Activated CD4-positive, alpha-beta T cell treated with anti-CD3 and anti-CD28 coated beads for 36 hours (primary cell): ENCODE measurements around the gene ATF6B. TPM values are rescaled to one million over a fixed set of nuclear protein-coding genes. Genes with fewer than 3 reads are reported as not detected.

Source experiments
- ATAC-seq: fragments of 200-7000 bp; cut with Tn5 transposase; one replicate; pipeline ENCODE4 v1.10.0; 2021; ENCODE audit warnings: mild to moderate bottlenecking, moderate library complexity
- CTCF ChIA-PET: fragments of 350-600 bp; sonication (Branson Sonifier 250); formaldehyde crosslinking; loops from one replicate; lab custom pipeline; 2021; ENCODE audit warnings: antibody characterized with exemption; lab: Charles Lee
- POLR2A ChIA-PET: fragments of 350-600 bp; sonication (Branson Sonifier 250); formaldehyde crosslinking; loops from one replicate; lab custom pipeline; 2021; ENCODE audit warnings: antibody characterized with exemption, inconsistent platforms; lab: Charles Lee
- DNase-seq: peaks from one replicate; pipeline ENCODE4 v3.0.0-alpha.2; 2020
- H3K27ac Mint-ChIP-seq: one replicate; pipeline ENCODE4 v1.8.0; 2021; ENCODE audit warnings: mixed read lengths
- H3K27me3 Mint-ChIP-seq: one replicate; pipeline ENCODE4 v1.8.0; 2021; ENCODE audit warnings: mixed read lengths
- H3K36me3 Mint-ChIP-seq: one replicate; pipeline ENCODE4 v1.8.0; 2021; ENCODE audit warnings: low read depth, mixed read lengths
- H3K4me1 Mint-ChIP-seq: one replicate; pipeline ENCODE4 v1.8.0; 2021; ENCODE audit warnings: mixed read lengths
- H3K4me3 Mint-ChIP-seq: one replicate; pipeline ENCODE4 v1.8.0; 2021; ENCODE audit warnings: mild to moderate bottlenecking, moderate library complexity, mixed read lengths
- H3K9me3 Mint-ChIP-seq: one replicate; pipeline ENCODE4 v1.8.0; 2021; ENCODE audit warnings: low read depth, mixed read lengths
- intact Hi-C, 2 experiments: fragments of 100-400 bp; cut with DNase I in 1 of 2; cut with micrococcal nuclease in 1 of 2; formaldehyde crosslinking; loops; one replicate each; pipeline versions ENCODE4 v1.14.2 to v1.15.1; 2022 to 2024; cut with DNase I, micrococcal nuclease
- total RNA-seq, 2 experiments: library from RNA; stranded (reverse); gene quantifications; one replicate each; pipeline ENCODE4 v1.2.3, GENCODE V29; 2021

The ATF6B gene
- total RNA-seq, 2 experiments from 2014 or later = 60.2 to 63.4 TPM

- intact Hi-C loops = loop anchor here (1.0 to 10.0 kb wide), 9 partner anchors 23 to 195 kb away; partner anchors contain the start of genes FKBPL (in 2 of the 2), AGPAT1 (in 1 of the 2) and SKIC2 (in 1 of the 2)
- DNase-seq (peak; percentile 88), ATAC-seq (peak; percentile 76)
- CTCF ChIA-PET = interaction anchor here (0.6 to 1.2 kb wide), 4 partner anchors 25 to 40 kb away, joined by 3 to 6 read pairs (median 3); no protein-coding TSS in a partner anchor
- H3K27ac Mint-ChIP-seq = peak within 1 kb of the TSS; percentile 92
- POLR2A ChIA-PET = no interaction called here
- peaks cover 19% of the 10 kb centered on the region for H3K36me3 Mint-ChIP-seq
- peaks cover 45% of the 10 kb centered on the region for H3K4me1 Mint-ChIP-seq
- H3K9me3 Mint-ChIP-seq = no peaks in the 10 kb centered on the region
- H3K27me3 Mint-ChIP-seq = peaks cover 11% of the 10 kb centered on the region
- peak within 1 kb of the TSS; percentile 91 for H3K4me3 Mint-ChIP-seq
Observed at GRCh38 chr6:32153564-32154513, 25.8 kb upstream of the ATF6B start, which contains the start of gene PPT2. PPT2 (plus strand) TSS chr6:32154141; CDS start chr6:32154595, 454 bp downstream.

- ChIA-PET POLR2A (no interaction called here), CTCF (interaction anchor here (1.2 to 1.3 kb wide), 4 partner anchors 21 to 92 kb away, joined by 3 to 5 read pairs (median 3); no protein-coding TSS in a partner anchor)
- ATAC-seq = no peak
- Mint-ChIP-seq H3K27me3 (peaks cover 16% of the 10 kb centered on the region), H3K4me3 (peak overlapping the region; percentile 91), H3K27ac (peak overlapping the region; percentile 32), H3K4me1 (peaks cover 54% of the 10 kb centered on the region), H3K36me3 (peaks cover 13% of the 10 kb centered on the region), H3K9me3 (no peaks in the 10 kb centered on the region)
- intact Hi-C loops = loop anchor here in 1 of 2 experiments (10.0 kb wide), 1 partner anchor 108 kb away; no protein-coding TSS in a partner anchor
- peak; percentile 24 for DNase-seq
Observed at GRCh38 chr6:32152769-32153563, 24.9 kb upstream of the ATF6B start.

GRCh38 chr6:32151863-32152768 is 24.1 kb upstream of the ATF6B start, which contains the start of gene PRRT1:
PRRT1 (minus strand) TSS chr6:32151939; CDS start chr6:32151827, 112 bp downstream.
- H3K4me3 Mint-ChIP-seq = peak within 1 kb of the TSS; percentile 16
- peaks cover 19% of the 10 kb centered on the region for H3K27me3 Mint-ChIP-seq
- ChIA-PET POLR2A (interaction anchor here (0.6 kb wide), 1 partner anchor 875 kb away, joined by 5 read pairs; no protein-coding TSS in a partner anchor), CTCF (interaction anchor here (1.2 to 1.4 kb wide), 5 partner anchors 21 to 93 kb away, joined by 3 to 5 read pairs (median 3); partner anchors contain the start of gene GPSM3)
- DNase-seq (no peak), ATAC-seq (no peak)
- H3K27ac Mint-ChIP-seq = no peak within 1 kb of the TSS
- intact Hi-C loops = loop anchor here in 1 of 2 experiments (10.0 kb wide), 1 partner anchor 107 kb away; no protein-coding TSS in a partner anchor
- peaks cover 54% of the 10 kb centered on the region for H3K4me1 Mint-ChIP-seq
- peaks cover 5% of the 10 kb centered on the region for H3K36me3 Mint-ChIP-seq
- no peaks in the 10 kb centered on the region for H3K9me3 Mint-ChIP-seq

- ATAC-seq (no peak), DNase-seq (peak; percentile 13)
- intact Hi-C loops = loop anchor here in 1 of 2 experiments (10.0 kb wide), 1 partner anchor 107 kb away; no protein-coding TSS in a partner anchor
- H3K4me1 Mint-ChIP-seq = peaks cover 54% of the 10 kb centered on the region
- peaks cover 19% of the 10 kb centered on the region for H3K27me3 Mint-ChIP-seq
- no peak overlapping the region for H3K27ac Mint-ChIP-seq
- no peaks in the 10 kb centered on the region for H3K9me3 Mint-ChIP-seq
- ChIA-PET CTCF (interaction anchor here (0.6 to 1.4 kb wide), 5 partner anchors 20 to 337 kb away, joined by 3 to 5 read pairs (median 3); partner anchors contain the start of gene GPSM3), POLR2A (interaction anchor here (0.6 kb wide), 1 partner anchor 876 kb away, joined by 5 read pairs; no protein-coding TSS in a partner anchor)
- peak overlapping the region; percentile 16 for H3K4me3 Mint-ChIP-seq
- H3K36me3 Mint-ChIP-seq = peaks cover 5% of the 10 kb centered on the region
Observed at GRCh38 chr6:32151181-32151862, 23.3 kb upstream of the ATF6B start.

- Mint-ChIP-seq H3K36me3 (no peaks in the 10 kb centered on the region), H3K9me3 (no peaks in the 10 kb centered on the region), H3K4me3 (no peak overlapping the region), H3K27me3 (peaks cover 19% of the 10 kb centered on the region), H3K27ac (no peak overlapping the region), H3K4me1 (peaks cover 49% of the 10 kb centered on the region)
- intact Hi-C loops = loop anchor here in 1 of 2 experiments (10.0 kb wide), 1 partner anchor 105 kb away; no protein-coding TSS in a partner anchor
- POLR2A ChIA-PET = no interaction called here
- CTCF ChIA-PET = interaction anchor here (0.5 to 1.6 kb wide), 3 partner anchors 18 to 217 kb away, joined by 3 to 6 read pairs (median 3); no protein-coding TSS in a partner anchor
- ATAC-seq (no peak), DNase-seq (no peak)
Observed at GRCh38 chr6:32149932-32150870, 22.2 kb upstream of the ATF6B start.

- Mint-ChIP-seq H3K4me1 (peaks cover 42% of the 10 kb centered on the region), H3K27ac (peak overlapping the region; percentile 0), H3K27me3 (peaks cover 19% of the 10 kb centered on the region), H3K36me3 (no peaks in the 10 kb centered on the region), H3K9me3 (no peaks in the 10 kb centered on the region), H3K4me3 (peak overlapping the region; percentile 67)
- POLR2A ChIA-PET = interaction anchor here (0.6 to 0.9 kb wide), 2 partner anchors 21 to 819 kb away, joined by 3 read pairs; partner anchors contain the start of gene ATF6B
- intact Hi-C loops = no loop called here
- ATAC-seq (peak; percentile 24), DNase-seq (peak; percentile 28)
- CTCF ChIA-PET = interaction anchor here (0.6 to 1.9 kb wide), 6 partner anchors 11 to 218 kb away, joined by 3 to 6 read pairs (median 4); partner anchors contain the start of gene FKBPL
Observed at GRCh38 chr6:32149092-32149755, 21.2 kb upstream of the ATF6B start.

GRCh38 chr6:32148289-32149091 is 20.4 kb upstream of the ATF6B start:
- intact Hi-C loops = loop anchor here in 1 of 2 experiments (1.0 kb wide), 2 partner anchors 18 to 47 kb away; partner anchors contain the start of gene FKBPL
- peaks cover 19% of the 10 kb centered on the region for H3K27me3 Mint-ChIP-seq
- peak; percentile 88 for DNase-seq
- H3K36me3 Mint-ChIP-seq = no peaks in the 10 kb centered on the region
- ATAC-seq = peak; percentile 88
- ChIA-PET CTCF (interaction anchor here (0.6 to 1.9 kb wide), 7 partner anchors 11 to 74 kb away, joined by 3 to 6 read pairs (median 5); partner anchors contain the start of gene FKBPL), POLR2A (interaction anchor here (0.6 to 0.9 kb wide), 2 partner anchors 21 to 819 kb away, joined by 3 read pairs; partner anchors contain the start of gene ATF6B)
- H3K4me1 Mint-ChIP-seq = peaks cover 42% of the 10 kb centered on the region
- H3K9me3 Mint-ChIP-seq = no peaks in the 10 kb centered on the region
- peak overlapping the region; percentile 67 for H3K4me3 Mint-ChIP-seq
- H3K27ac Mint-ChIP-seq = peak overlapping the region; percentile 0
